Kidney (tissue), 14 donors: ENCODE results near the gene GLS. TPM values are rescaled to one million over a fixed set of nuclear protein-coding genes. Genes with fewer than 3 reads are reported as not detected.

Experiments
- DNase-seq, 5 donors: peaks; one replicate each; pipeline ENCODE4 v3.0.0-alpha.2; 2013 to 2020
- FAIRE-seq: peaks from 2 replicates; lab custom pipeline; 2012; peaks lifted over from hg19 to GRCh38; lab: Jason Lieb, UNC
- H3K27ac ChIP-seq, 2 donors: one replicate each; pipeline ENCODE4 v1.7.0; 2013; ENCODE audit warnings: low read depth in 2 of 2, low read length in 2 of 2, inconsistent platforms in 1 of 2
- H3K27me3 ChIP-seq: one replicate; pipeline ENCODE4 v1.7.1; 2013; ENCODE audit warnings: low read length, inconsistent platforms; ENCODE audit not compliant: control insufficient read depth, insufficient read depth
- H3K36me3 ChIP-seq, 3 donors: one replicate each; pipeline versions ENCODE4 v1.7.0 to v1.7.1; 2013; ENCODE audit warnings: low read length in 3 of 3, control low read depth in 1 of 3, inconsistent platforms in 1 of 3; ENCODE audit not compliant: insufficient read depth in 3 of 3, control insufficient read depth in 2 of 3
- H3K4me1 ChIP-seq, 3 donors: one replicate each; pipeline versions ENCODE4 v1.7.0 to v1.7.1; 2013; ENCODE audit warnings: low read length in 3 of 3, inconsistent platforms in 1 of 3, low read depth in 1 of 3; ENCODE audit not compliant: control insufficient read depth in 2 of 3, insufficient read depth in 2 of 3
- H3K4me3 ChIP-seq, 3 donors: one replicate each; pipeline versions ENCODE4 v1.7.0 to v1.8.1; 2013; ENCODE audit warnings: low read length in 3 of 3, control low read depth in 1 of 3, inconsistent platforms in 1 of 3
- H3K9ac ChIP-seq, 3 donors: one replicate each; pipeline versions ENCODE4 v1.7.0 to v1.7.1; 2013; ENCODE audit warnings: low read length in 3 of 3, control low read depth in 1 of 3, inconsistent platforms in 1 of 3
- H3K9me3 ChIP-seq, 3 donors: one replicate each; pipeline versions ENCODE4 v1.7.0 to v1.7.1; 2013; ENCODE audit warnings: low read length in 3 of 3, control low read depth in 1 of 3, inconsistent platforms in 1 of 3; ENCODE audit not compliant: control insufficient read depth in 2 of 3, insufficient read depth in 1 of 3
- intact Hi-C: fragments of 100-400 bp; cut with DNase I; formaldehyde crosslinking; loops from one replicate; pipeline ENCODE4 v1.11.1; 2022
- polyA plus RNA-seq: library from polyadenylated mRNA; stranded (reverse); fragments of 350-450 nt; fragmentation: Illumina TruSeq; extraction: RNeasy Lipid Tissue Mini Kit (QIAGEN cat#74804); gene quantifications from one replicate; pipeline ENCODE4 v1.2.3, GENCODE V29; 2014; ENCODE audit warnings: low read depth, low replicate concordance; ENCODE audit not compliant: insufficient read depth
- total RNA-seq: library from RNA; stranded (reverse); fragmentation: NEBNext Ultra II Directional; extraction: Animal tissue kit (Norgen Biotek cat#: 25700); gene quantifications from one replicate; pipeline ENCODE4 v1.2.1, GENCODE V29; 2021
- TF ChIP-seq, protein P1 (sequence below): IDR thresholded peaks from 3 replicates; pipeline ENCODE4 v1.5.1; 2012; ENCODE audit warnings: mild to moderate bottlenecking, moderate library complexity, borderline replicate concordance; ENCODE audit not compliant: insufficient read depth; ENCODE audit errors: extremely low read depth
- donor health status: control.
- donor health status: control.
- donor health status: control.
- donor health status: control.
- donor health status: control.
- donor health status: DM: yes; HTN: yes; CAD: no.
- donor health status: Normal renal cell carcinoma (clear cell type).

The GLS gene
- total and polyA plus RNA-seq, 2 donors from 2014 or later = 196 to 230 TPM

DNA sequence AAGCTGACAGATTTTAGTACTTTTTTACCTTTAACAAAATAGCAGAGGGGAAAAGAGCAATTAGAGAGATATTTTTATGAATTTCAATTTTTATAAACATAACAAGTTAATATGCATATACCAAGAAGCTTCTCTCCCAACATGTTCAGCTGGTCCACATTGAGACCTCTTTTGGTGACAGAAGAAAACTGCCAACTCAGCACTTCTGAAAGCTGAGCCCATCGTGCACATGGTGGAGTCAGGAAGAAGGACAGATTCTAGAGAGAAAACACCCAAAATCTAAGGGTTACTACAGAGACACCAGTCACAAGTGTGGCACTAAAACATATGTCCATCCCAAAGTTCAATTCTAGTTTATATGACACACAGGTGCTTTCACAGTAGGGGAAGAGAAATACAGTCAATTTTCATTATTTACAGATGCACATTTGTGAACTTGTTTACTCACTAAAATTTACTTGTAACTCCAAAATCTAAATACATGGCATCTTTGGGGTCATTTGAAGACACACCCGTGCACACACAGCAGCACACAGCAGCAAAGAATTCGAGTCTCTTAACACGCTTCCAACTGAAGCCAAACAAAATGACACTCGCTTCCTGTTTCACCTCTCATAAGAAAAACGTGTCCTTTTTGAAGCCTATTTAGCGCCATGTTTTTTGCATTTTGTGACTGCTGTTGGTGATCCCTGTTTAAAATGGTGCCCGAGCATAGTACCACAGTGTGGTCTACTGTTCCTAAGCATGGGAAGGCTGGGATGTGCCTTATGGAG is 101.8 kb downstream of the GLS start:
- FAIRE-seq = no peak

DNA sequence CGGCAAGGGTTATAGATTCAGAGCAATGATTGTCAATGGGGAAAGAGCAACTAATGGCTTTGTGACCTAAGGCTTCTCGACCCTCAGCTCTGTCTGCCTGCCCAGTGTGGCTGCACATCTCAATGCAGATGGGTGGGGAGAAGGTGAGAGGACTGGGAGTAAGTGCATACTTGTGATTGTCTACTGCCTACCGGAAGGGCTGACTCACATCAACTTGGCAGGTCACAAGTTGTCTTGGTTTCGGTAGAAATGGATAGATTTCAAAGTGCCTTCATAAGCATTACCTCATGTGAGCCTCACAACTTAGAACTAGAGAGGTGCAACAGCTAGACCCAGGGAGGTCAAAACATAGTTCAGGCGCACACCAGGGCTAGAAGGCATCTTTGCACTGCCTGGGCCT is 104.0 kb downstream of the GLS start:
- H3K27me3 ChIP-seq = no peaks in the 10 kb centered on the region
- H3K4me3 ChIP-seq = no peak overlapping the region
- H3K27ac ChIP-seq = no peak overlapping the region
- FAIRE-seq (no peak), DNase-seq (no peak)
- no peak overlapping the region for H3K9ac ChIP-seq
- H3K4me1 ChIP-seq = peaks cover 0 to 12% (median 5%) of the 10 kb centered on the region in 3 donors
- H3K36me3 ChIP-seq = peaks cover 8 to 80% (median 60%) of the 10 kb centered on the region in 3 donors
- intact Hi-C loops = no loop called here
- TF ChIP-seq, protein P1, sequence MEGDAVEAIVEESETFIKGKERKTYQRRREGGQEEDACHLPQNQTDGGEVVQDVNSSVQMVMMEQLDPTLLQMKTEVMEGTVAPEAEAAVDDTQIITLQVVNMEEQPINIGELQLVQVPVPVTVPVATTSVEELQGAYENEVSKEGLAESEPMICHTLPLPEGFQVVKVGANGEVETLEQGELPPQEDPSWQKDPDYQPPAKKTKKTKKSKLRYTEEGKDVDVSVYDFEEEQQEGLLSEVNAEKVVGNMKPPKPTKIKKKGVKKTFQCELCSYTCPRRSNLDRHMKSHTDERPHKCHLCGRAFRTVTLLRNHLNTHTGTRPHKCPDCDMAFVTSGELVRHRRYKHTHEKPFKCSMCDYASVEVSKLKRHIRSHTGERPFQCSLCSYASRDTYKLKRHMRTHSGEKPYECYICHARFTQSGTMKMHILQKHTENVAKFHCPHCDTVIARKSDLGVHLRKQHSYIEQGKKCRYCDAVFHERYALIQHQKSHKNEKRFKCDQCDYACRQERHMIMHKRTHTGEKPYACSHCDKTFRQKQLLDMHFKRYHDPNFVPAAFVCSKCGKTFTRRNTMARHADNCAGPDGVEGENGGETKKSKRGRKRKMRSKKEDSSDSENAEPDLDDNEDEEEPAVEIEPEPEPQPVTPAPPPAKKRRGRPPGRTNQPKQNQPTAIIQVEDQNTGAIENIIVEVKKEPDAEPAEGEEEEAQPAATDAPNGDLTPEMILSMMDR = no peak
- no peaks in the 10 kb centered on the region for H3K9me3 ChIP-seq

More for the DNA sequence above, 101.8 kb downstream of the GLS start:
- TF ChIP-seq, protein P1 = no peak
- DNase-seq = no peak
- intact Hi-C loops = no loop called here
- Histone ChIP-seq H3K27ac (no peak overlapping the region), H3K27me3 (no peaks in the 10 kb centered on the region), H3K36me3 (peaks cover 14 to 80% (median 60%) of the 10 kb centered on the region in 3 donors), H3K4me3 (no peak overlapping the region), H3K9ac (no peak overlapping the region), H3K9me3 (no peaks in the 10 kb centered on the region), H3K4me1 (peaks cover 0 to 12% (median 5%) of the 10 kb centered on the region in 3 donors)

DNA sequence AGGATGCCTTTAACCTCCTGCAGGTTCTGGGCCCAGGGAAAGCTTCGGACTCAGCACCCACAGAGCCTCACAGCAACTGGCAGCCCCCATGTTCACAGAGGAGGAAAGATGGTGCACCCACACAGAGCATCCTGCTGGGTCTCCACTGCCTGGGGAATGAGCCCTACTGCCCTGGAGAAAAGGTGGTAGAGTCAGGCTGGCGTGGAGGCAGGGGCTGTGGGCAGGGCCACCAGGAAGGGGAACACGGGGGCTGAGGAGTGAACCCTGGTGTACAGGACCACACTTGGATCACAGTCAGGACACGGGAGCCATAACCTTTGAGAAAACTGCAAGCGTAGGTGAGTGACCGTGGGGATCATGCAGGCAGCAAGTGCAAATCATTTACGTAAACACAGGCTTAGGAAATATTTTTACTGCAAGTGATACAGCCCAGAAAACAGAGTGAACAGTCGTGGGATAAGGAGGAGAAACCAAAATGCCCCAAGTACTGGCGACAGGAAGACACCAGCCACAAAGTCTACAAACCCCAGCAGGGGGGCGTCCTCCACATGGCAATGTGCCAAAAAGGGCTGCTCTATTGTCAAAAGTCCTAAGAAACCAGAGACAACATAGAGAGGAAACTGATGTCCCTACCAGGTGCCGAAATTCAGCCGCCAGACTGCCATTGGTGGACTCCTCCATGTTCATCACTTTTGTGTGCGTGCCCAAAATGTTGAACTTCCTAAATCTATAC is 105.8 kb downstream of the GLS start:
- Histone ChIP-seq H3K27ac (no peak overlapping the region), H3K9ac (no peak overlapping the region), H3K27me3 (no peaks in the 10 kb centered on the region), H3K36me3 (peaks cover 8 to 84% (median 60%) of the 10 kb centered on the region in 3 donors), H3K4me3 (no peak overlapping the region), H3K4me1 (no peaks in the 10 kb centered on the region), H3K9me3 (no peaks in the 10 kb centered on the region)
- TF ChIP-seq, protein P1 = no peak
- FAIRE-seq = no peak
- DNase-seq = no peak
- intact Hi-C loops = no loop called here
